Measurements from ENCODE around the gene TECTA.

DNA sequence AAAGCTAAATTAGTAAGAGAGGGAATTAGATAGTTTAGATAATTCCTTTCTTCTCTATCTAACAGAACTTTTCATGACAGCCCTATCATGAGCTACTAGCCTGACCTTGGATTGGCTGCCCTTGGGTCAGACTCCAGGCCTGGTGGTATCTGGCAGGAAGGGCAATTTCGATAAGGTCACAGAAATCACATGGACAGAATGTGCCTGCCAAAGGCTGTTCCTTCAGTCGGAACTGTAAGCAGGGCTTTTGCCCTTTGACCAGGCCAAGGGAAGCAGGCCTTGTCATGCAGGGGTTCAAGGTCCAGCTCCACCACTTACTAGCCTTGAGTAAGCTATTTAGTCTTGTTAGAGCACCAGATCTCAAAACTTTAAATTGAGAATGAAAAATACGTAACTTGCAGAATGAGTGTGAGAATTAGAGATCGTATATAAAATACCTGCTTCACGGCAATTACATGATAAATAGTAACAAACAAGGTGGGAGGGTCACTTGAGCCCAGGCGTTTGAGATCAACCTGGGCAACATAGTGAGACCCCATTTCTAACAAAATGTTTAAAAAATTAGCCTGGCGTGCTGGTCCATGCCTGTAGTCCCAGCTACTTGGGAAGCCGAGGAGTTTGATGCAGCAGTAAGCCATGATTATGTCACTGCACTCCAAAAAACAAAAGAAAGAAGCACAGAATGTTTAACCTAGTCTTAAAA, 130.7 kb downstream of the TECTA start:
- TF ChIP-seq, protein P1, sequence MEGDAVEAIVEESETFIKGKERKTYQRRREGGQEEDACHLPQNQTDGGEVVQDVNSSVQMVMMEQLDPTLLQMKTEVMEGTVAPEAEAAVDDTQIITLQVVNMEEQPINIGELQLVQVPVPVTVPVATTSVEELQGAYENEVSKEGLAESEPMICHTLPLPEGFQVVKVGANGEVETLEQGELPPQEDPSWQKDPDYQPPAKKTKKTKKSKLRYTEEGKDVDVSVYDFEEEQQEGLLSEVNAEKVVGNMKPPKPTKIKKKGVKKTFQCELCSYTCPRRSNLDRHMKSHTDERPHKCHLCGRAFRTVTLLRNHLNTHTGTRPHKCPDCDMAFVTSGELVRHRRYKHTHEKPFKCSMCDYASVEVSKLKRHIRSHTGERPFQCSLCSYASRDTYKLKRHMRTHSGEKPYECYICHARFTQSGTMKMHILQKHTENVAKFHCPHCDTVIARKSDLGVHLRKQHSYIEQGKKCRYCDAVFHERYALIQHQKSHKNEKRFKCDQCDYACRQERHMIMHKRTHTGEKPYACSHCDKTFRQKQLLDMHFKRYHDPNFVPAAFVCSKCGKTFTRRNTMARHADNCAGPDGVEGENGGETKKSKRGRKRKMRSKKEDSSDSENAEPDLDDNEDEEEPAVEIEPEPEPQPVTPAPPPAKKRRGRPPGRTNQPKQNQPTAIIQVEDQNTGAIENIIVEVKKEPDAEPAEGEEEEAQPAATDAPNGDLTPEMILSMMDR (IDR thresholded peaks at IDR 0.05): no peak
- no peak for TF ChIP-seq POLR2AphosphoS5 (IDR thresholded peaks at IDR 0.05; ENCODE audit: low read depth, low read length)
- TF ChIP-seq, protein P2, sequence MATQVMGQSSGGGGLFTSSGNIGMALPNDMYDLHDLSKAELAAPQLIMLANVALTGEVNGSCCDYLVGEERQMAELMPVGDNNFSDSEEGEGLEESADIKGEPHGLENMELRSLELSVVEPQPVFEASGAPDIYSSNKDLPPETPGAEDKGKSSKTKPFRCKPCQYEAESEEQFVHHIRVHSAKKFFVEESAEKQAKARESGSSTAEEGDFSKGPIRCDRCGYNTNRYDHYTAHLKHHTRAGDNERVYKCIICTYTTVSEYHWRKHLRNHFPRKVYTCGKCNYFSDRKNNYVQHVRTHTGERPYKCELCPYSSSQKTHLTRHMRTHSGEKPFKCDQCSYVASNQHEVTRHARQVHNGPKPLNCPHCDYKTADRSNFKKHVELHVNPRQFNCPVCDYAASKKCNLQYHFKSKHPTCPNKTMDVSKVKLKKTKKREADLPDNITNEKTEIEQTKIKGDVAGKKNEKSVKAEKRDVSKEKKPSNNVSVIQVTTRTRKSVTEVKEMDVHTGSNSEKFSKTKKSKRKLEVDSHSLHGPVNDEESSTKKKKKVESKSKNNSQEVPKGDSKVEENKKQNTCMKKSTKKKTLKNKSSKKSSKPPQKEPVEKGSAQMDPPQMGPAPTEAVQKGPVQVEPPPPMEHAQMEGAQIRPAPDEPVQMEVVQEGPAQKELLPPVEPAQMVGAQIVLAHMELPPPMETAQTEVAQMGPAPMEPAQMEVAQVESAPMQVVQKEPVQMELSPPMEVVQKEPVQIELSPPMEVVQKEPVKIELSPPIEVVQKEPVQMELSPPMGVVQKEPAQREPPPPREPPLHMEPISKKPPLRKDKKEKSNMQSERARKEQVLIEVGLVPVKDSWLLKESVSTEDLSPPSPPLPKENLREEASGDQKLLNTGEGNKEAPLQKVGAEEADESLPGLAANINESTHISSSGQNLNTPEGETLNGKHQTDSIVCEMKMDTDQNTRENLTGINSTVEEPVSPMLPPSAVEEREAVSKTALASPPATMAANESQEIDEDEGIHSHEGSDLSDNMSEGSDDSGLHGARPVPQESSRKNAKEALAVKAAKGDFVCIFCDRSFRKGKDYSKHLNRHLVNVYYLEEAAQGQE (IDR thresholded peaks at IDR 0.05; ENCODE audit: insufficient read depth in 1 of 2, low read depth in 2 of 2, low read length in 1 of 2): no peak
- no peak for TF ChIP-seq TCF7L2 (IDR thresholded peaks at IDR 0.05; ENCODE audit: low read depth, low read length)
- no peak for TF ChIP-seq SIN3A (IDR thresholded peaks at IDR 0.05; ENCODE audit: borderline replicate concordance, insufficient read depth, low read depth, low read length)
